IPS-15b (cell line): ENCODE measurements around the gene AVEN.
A peak's percentile ranks its signal among the peaks of the same experiment; 100 is the strongest.

Experiments used
- H3K27me3 ChIP-seq: one replicate; pipeline ENCODE4 v1.6.1; 2013; ENCODE audit warnings: low read length; ENCODE audit not compliant: control insufficient read depth, insufficient read depth
- H3K36me3 ChIP-seq: one replicate; pipeline ENCODE4 v1.6.1; 2013; ENCODE audit warnings: low read length; ENCODE audit not compliant: control insufficient read depth, insufficient read depth
- H3K4me1 ChIP-seq: one replicate; pipeline ENCODE4 v1.6.1; 2013; ENCODE audit warnings: mild to moderate bottlenecking, low read length; ENCODE audit not compliant: control insufficient read depth, insufficient read depth
- H3K4me3 ChIP-seq: one replicate; pipeline ENCODE4 v1.5.1; 2013; ENCODE audit warnings: low read depth, low read length
- H3K9ac ChIP-seq: one replicate; pipeline ENCODE4 v1.6.1; 2013; ENCODE audit warnings: low read depth, mild to moderate bottlenecking, low read length
- H3K9me3 ChIP-seq: one replicate; pipeline ENCODE4 v1.6.1; 2013; ENCODE audit warnings: mild to moderate bottlenecking, low read length; ENCODE audit not compliant: control insufficient read depth, insufficient read depth

Gene AVEN

GRCh38 chr15:34038871-34039789 lies at the start of gene AVEN:
AVEN (minus strand) TSS chr15:34039204; CDS start chr15:34039046, 158 bp downstream.
- Histone ChIP-seq H3K4me1 (peaks cover 6% of the 10 kb centered on the region), H3K9me3 (no peaks in the 10 kb centered on the region), H3K27me3 (peaks cover 28% of the 10 kb centered on the region), H3K36me3 (no peaks in the 10 kb centered on the region), H3K4me3 (peak within 1 kb of the TSS; percentile 78), H3K9ac (peak within 1 kb of the TSS; percentile 74)

GRCh38 chr15:34085746-34086145 lies 46.7 kb upstream of the AVEN start:
- H3K36me3 ChIP-seq, result no peaks in the 10 kb centered on the region

GRCh38 chr15:34084086-34084485 lies 45.1 kb upstream of the AVEN start:
- H3K9ac ChIP-seq, result no peak overlapping the region
- no peaks in the 10 kb centered on the region for H3K9me3 ChIP-seq
- H3K36me3 ChIP-seq, result no peaks in the 10 kb centered on the region

More at GRCh38 chr15:34085746-34086145, 46.7 kb upstream of the AVEN start:
- Histone ChIP-seq H3K4me1 (no peaks in the 10 kb centered on the region), H3K9me3 (no peaks in the 10 kb centered on the region), H3K9ac (no peak overlapping the region), H3K4me3 (no peak overlapping the region), H3K27me3 (no peaks in the 10 kb centered on the region)

GRCh38 chr15:34079904-34080303 lies 40.9 kb upstream of the AVEN start:
- no peaks in the 10 kb centered on the region for H3K36me3 ChIP-seq
- no peaks in the 10 kb centered on the region for H3K27me3 ChIP-seq
- no peak overlapping the region for H3K9ac ChIP-seq
- H3K9me3 ChIP-seq, result no peaks in the 10 kb centered on the region
- no peak overlapping the region for H3K4me3 ChIP-seq
- H3K4me1 ChIP-seq, result no peaks in the 10 kb centered on the region

More at GRCh38 chr15:34084086-34084485, 45.1 kb upstream of the AVEN start:
- Histone ChIP-seq H3K4me1 (no peaks in the 10 kb centered on the region), H3K27me3 (no peaks in the 10 kb centered on the region), H3K4me3 (no peak overlapping the region)

GRCh38 chr15:34078900-34079299 lies 39.9 kb upstream of the AVEN start:
- H3K9ac ChIP-seq, result no peak overlapping the region
- H3K36me3 ChIP-seq, result no peaks in the 10 kb centered on the region
- H3K27me3 ChIP-seq, result no peaks in the 10 kb centered on the region
- H3K9me3 ChIP-seq, result no peaks in the 10 kb centered on the region
- no peak overlapping the region for H3K4me3 ChIP-seq
- H3K4me1 ChIP-seq, result no peaks in the 10 kb centered on the region

- Histone ChIP-seq H3K9me3 (no peaks in the 10 kb centered on the region), H3K4me3 (no peak overlapping the region), H3K4me1 (no peaks in the 10 kb centered on the region), H3K27me3 (no peaks in the 10 kb centered on the region), H3K36me3 (no peaks in the 10 kb centered on the region), H3K9ac (no peak overlapping the region)
Measured at GRCh38 chr15:34076785-34077184, 37.8 kb upstream of the AVEN start.

GRCh38 chr15:34070003-34070402 lies 31.0 kb upstream of the AVEN start:
- no peaks in the 10 kb centered on the region for H3K9me3 ChIP-seq
- H3K4me1 ChIP-seq, result no peaks in the 10 kb centered on the region

GRCh38 chr15:34065941-34066340 lies 26.9 kb upstream of the AVEN start:
- H3K9me3 ChIP-seq, result no peaks in the 10 kb centered on the region
- H3K27me3 ChIP-seq, result no peaks in the 10 kb centered on the region
- no peak overlapping the region for H3K4me3 ChIP-seq
- no peaks in the 10 kb centered on the region for H3K4me1 ChIP-seq
- no peak overlapping the region for H3K9ac ChIP-seq
- no peaks in the 10 kb centered on the region for H3K36me3 ChIP-seq

More at GRCh38 chr15:34070003-34070402, 31.0 kb upstream of the AVEN start:
- no peaks in the 10 kb centered on the region for H3K36me3 ChIP-seq
- no peaks in the 10 kb centered on the region for H3K27me3 ChIP-seq
- H3K4me3 ChIP-seq, result no peak overlapping the region
- no peak overlapping the region for H3K9ac ChIP-seq

- no peaks in the 10 kb centered on the region for H3K4me1 ChIP-seq
- no peaks in the 10 kb centered on the region for H3K9me3 ChIP-seq
- H3K4me3 ChIP-seq, result no peak overlapping the region
- H3K27me3 ChIP-seq, result no peaks in the 10 kb centered on the region
- H3K36me3 ChIP-seq, result no peaks in the 10 kb centered on the region
- no peak overlapping the region for H3K9ac ChIP-seq
Measured at GRCh38 chr15:34065261-34065660, 26.3 kb upstream of the AVEN start.

- H3K27me3 ChIP-seq, result no peaks in the 10 kb centered on the region
- H3K4me3 ChIP-seq, result no peak overlapping the region
- H3K9me3 ChIP-seq, result no peaks in the 10 kb centered on the region
- no peaks in the 10 kb centered on the region for H3K36me3 ChIP-seq
- H3K9ac ChIP-seq, result no peak overlapping the region
- no peaks in the 10 kb centered on the region for H3K4me1 ChIP-seq
Measured at GRCh38 chr15:34064438-34064837, 25.4 kb upstream of the AVEN start.

GRCh38 chr15:34059946-34060345 lies 20.9 kb upstream of the AVEN start:
- Histone ChIP-seq H3K36me3 (no peaks in the 10 kb centered on the region), H3K4me3 (no peak overlapping the region), H3K9me3 (no peaks in the 10 kb centered on the region), H3K9ac (no peak overlapping the region), H3K4me1 (no peaks in the 10 kb centered on the region), H3K27me3 (no peaks in the 10 kb centered on the region)

GRCh38 chr15:34059476-34059875 lies 20.5 kb upstream of the AVEN start:
- Histone ChIP-seq H3K4me3 (no peak overlapping the region), H3K27me3 (no peaks in the 10 kb centered on the region), H3K9ac (no peak overlapping the region), H3K4me1 (no peaks in the 10 kb centered on the region), H3K9me3 (no peaks in the 10 kb centered on the region), H3K36me3 (no peaks in the 10 kb centered on the region)
